HuH-7 (cell line): ENCODE data around the gene SLC12A5.

ENCODE experiments used
- DNase-seq: peaks from one replicate; pipeline ENCODE4 v3.0.0; 2011; ENCODE audit warnings: low spot score

Gene SLC12A5

DNA sequence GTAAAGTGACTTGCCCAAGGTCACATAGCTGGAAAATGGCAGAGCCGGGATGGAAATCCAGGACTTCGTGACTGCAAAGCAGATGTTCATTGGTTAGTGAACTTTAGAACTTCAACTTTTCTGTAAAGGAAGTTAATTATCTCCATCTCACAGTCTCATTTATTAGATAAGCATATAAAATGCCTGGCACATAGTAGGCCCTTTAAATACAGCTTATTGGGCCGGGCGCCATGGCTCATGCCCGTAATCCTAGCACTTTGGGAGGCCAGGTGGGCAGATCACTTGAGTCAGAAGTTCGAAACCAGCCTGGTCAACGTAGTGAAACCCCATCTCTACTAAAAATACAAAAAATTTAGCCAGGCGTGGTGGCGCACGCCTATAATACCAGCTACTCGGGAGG, 22.1 kb upstream of the SLC12A5 start:
- DNase-seq: no peak

DNA sequence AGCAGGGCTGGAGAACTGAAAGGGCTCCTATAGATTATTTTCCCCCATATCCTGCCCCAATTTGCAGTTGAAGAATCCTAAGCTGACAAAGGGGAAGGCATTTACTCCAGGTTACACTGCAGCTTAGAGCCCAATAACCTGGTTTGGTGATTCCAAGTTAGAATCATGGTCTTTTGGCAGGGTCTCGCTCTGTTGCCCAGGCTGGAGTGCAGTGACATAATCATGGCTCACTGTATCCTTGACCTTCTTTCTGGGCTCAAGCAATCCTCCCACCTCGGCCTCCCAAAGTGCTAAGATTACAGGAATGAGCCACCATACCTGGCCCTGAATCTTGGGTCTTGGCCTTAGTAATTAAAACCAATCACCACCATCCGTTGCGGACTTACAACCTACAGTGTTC, 21.3 kb upstream of the SLC12A5 start:
- no peak for DNase-seq

DNA sequence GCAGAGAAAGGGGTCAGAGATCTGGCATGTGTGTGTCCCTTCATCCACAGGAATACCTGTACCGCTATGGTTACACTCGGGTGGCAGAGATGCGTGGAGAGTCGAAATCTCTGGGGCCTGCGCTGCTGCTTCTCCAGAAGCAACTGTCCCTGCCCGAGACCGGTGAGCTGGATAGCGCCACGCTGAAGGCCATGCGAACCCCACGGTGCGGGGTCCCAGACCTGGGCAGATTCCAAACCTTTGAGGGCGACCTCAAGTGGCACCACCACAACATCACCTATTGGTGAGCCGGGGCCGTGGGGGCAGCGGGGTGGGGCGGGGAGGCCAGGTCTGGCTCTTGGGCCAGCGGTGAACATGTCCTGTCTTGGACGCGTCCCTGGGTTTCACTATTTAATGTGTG, 19.2 kb upstream of the SLC12A5 start:
- no peak for DNase-seq

- no peak for DNase-seq
These were observed 18.3 kb upstream of the SLC12A5 start for GRCh38 chr20:46010491-46011391.

- peak; percentile 59 for DNase-seq
These were observed 17.2 kb upstream of the SLC12A5 start for GRCh38 chr20:46011631-46012482.

DNA sequence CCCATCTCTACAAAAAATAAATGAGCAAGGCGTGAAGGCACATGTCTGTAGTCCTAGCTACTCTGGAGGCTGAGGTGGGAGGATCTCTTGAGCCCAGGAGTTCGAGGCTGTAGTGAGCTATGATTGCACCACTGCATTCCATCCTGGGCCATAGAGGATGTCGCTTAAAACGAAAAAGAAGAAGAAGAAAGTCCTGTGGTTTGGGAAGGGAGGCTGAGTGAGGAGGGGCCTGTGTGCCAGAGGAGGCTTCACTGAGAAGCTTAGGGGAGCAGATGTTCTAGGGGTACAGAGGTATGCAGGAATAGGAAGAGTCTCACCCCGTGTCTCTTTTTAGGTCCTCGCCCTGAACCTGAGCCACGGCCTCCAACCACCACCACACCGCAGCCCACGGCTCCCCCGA, 16.1 kb upstream of the SLC12A5 start:
- no peak for DNase-seq

DNA sequence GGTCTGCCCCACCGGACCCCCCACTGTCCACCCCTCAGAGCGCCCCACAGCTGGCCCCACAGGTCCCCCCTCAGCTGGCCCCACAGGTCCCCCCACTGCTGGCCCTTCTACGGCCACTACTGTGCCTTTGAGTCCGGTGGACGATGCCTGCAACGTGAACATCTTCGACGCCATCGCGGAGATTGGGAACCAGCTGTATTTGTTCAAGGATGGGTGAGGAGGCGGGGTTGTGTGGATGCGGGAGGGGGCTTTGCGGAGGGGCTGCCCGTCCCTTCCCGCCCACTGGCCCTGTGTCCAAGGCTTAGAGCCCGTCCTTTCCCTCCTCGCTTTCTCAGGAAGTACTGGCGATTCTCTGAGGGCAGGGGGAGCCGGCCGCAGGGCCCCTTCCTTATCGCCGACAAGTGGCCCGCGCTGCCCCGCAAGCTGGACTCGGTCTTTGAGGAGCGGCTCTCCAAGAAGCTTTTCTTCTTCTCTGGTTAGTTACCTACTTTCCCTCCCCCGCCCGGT, 15.6 kb upstream of the SLC12A5 start:
- DNase-seq: no peak

DNA sequence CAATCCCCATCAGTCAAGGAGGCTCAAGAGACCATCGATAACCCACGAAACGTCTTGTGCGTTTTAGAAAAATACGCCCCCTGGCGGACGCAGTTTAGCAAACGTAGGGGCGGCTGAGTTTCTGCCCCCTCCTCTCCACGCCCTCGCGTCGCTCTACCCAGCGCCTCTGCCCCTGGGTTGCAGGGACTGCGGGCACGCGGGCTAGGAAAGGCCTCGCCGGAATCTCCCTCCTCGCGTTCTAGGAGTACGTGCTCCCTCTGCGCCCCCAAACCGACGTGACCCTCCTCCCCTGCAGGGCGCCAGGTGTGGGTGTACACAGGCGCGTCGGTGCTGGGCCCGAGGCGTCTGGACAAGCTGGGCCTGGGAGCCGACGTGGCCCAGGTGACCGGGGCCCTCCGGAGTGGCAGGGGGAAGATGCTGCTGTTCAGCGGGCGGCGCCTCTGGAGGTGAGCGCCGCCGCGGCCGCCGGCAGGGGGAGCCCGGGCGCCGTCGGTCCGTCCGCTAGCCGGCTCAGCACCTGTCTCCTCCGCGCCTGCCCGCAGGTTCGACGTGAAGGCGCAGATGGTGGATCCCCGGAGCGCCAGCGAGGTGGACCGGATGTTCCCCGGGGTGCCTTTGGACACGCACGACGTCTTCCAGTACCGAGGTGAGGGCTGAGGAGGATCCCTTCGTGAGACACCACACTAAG, 15.0 kb upstream of the SLC12A5 start:
- DNase-seq: peak; percentile 86

- no peak for DNase-seq
These were observed 14.3 kb upstream of the SLC12A5 start for GRCh38 chr20:46014517-46015396.

DNA sequence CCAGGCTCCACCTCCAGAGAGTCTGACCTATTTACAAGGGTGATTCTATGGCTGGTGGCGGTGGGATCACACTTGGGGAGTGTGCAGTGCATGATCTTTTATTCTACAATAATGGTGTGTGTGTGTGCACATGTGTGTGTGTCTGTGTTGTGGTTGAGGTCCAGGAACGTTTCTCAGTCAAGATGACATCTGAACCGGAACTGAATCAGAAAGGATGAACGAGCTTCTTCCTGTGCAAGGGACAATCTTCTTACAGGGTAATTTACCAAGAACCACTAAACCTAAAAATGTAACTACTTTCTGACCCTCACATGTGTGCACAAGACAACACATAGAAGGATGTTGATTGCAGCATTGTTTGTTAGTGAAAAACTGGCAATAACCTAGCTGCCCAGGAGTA, 11.7 kb upstream of the SLC12A5 start:
- no peak for DNase-seq

- DNase-seq: no peak
These were observed 10.9 kb upstream of the SLC12A5 start for GRCh38 chr20:46018112-46018511.

DNA sequence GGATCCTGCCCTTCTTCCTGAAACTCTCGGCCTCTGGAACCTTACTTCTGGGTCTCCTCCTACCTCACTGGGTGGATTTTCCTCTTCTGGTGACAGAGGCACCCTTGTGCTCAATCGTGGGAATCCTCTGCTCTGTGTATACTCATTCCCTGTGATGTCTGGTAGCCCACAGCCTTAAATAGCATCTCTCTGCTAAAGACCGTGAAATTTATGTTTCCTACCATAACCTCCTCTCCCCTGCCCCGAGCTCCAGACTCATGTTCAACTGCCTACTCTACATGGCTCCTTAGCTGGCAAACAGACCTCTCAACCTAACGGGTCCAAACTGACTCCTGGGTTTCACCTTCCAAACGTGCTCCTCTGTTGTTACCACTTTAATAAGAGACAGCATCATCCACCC, 10.4 kb upstream of the SLC12A5 start:
- DNase-seq: no peak

DNA sequence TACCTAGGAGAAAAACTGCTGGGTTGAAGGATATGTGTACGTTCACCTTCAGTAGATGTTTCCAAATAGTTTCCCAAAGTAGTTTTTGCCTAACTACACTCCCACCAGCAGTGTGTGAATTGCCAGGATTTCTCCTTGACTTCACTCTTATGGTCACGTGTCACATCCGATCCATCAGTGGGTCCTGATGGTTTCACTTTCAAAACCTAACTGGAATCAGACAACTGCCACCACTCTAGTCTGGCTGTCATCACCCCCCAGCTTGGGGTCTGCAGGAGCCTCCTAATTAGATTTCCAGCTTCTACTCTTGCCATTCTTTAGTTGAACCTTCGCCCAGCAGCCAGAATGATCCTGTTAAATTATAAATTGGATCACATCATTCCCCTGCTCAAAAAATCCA, 8.5 kb upstream of the SLC12A5 start:
- DNase-seq: no peak

GRCh38 chr20:46021361-46022359, 7.4 kb upstream of the SLC12A5 start:
- peak; percentile 92 for DNase-seq

- peak; percentile 76 for DNase-seq
These were observed 6.4 kb upstream of the SLC12A5 start for GRCh38 chr20:46022411-46023147.

DNA sequence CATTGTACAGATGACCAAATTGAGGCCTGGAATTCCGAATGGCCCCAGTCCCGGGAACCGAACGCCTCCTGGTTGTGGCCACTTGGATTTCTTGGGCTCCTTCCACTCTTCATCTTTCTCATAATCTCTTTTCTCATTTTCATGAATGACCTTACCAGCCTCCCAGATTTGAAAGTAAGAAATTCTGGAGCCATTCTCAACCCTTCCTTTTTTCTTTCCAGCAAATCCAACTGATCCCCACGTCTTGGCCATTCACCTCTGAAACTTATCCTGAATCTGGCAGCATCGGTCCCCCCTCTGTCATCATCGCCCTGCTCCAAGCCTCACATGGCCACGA, 5.9 kb upstream of the SLC12A5 start:
- DNase-seq: no peak

DNA sequence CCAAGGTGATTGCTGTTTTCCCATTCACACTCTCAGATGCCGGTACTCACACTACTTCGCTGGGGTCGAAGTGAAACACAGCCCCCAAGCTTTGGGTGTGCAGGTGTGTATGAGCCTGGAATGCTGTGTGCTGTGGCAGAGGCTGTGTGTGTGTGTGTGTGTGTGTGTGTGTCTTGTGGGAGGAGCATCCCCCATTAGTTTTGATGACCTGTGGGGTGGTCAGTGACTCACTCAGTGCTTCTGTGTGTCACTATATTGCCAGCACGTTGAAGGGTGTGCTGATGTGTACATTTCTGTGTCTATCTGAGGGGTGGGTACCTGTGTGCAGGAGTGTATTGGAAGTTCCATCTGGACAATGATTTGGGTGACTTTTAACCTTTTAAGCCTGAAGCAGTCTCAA, 5.0 kb upstream of the SLC12A5 start:
- no peak for DNase-seq

DNA sequence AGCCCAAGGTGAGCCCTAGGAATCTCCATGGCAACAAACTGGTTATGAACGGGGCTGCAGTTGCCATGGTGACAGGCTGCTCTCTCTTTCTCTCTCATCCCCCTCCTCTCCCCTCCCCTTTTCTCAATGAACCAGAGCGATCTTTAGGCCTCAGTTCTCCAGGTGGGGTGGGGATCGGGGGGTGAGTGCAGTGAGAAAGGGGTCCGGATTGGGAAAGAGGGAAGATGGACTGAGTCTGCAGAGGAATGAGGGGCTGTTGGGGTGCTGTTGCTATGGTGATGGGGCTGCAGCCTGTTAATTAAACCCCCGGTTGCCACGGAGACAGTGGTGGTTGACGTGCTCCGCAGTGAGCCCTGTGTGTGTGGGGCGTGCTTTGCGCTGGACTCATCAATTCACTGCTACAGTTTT, 3.6 kb upstream of the SLC12A5 start:
- DNase-seq: no peak

DNA sequence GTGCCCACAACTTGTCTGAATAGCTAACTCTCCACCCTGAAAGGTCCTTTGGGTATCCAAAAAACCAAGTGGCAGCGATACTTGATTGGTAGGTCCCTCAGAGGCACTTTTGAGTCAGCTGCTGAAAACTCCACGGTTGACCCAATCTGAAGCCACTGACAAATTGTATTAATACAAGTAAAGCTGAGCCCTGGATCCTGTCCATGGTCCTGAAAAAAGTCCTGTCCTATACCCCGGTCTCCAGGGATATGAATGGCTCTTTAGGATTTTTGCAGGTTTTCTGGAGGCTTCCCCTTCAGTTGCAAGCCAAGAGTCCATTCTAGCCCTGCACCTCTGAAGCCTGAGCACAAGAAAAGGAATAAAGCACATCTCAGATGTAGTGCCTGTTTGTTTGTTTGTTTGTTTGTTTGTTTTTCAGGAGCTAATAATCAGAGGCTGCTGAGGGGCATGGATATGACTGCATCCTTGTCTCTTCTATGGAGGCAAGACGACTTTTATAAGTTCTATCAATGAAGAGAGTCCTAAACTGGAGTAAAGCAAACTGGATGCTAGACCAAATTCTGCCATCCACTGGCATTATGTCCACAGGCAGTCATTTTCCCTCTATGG, 1.7 kb upstream of the SLC12A5 start:
- peak; percentile 80 for DNase-seq
